HG02973 (cell line): ENCODE data around the gene PHAX.
"Not testable (repeated sequence)": the region's sequence is repeated elsewhere in the genome, so short reads cannot be mapped to it uniquely, and the experiment has no call there.

Source experiments
- ATAC-seq: cut with Tn5 transposase; IDR thresholded peaks from one replicate; pipeline ENCODE4 v1.9.1; 2021; ENCODE audit warnings: moderate library complexity; ENCODE audit not compliant: unreplicated experiment

Gene PHAX

GRCh38 chr5:126656401-126657007 is 55.8 kb downstream of the PHAX start:
- ATAC-seq: no peak

GRCh38 chr5:126658561-126658960 is 57.8 kb downstream of the PHAX start:
- ATAC-seq: no peak

GRCh38 chr5:126659805-126660482 is 59.2 kb downstream of the PHAX start:
- no peak for ATAC-seq

GRCh38 chr5:126664586-126664985 is 63.8 kb downstream of the PHAX start:
- no peak for ATAC-seq

GRCh38 chr5:126670109-126670508 is 69.4 kb downstream of the PHAX start:
- not testable (repeated sequence) for ATAC-seq

- not testable (repeated sequence) for ATAC-seq
Observed at GRCh38 chr5:126671681-126672080, 70.9 kb downstream of the PHAX start.

GRCh38 chr5:126673477-126673876 is 72.7 kb downstream of the PHAX start:
- ATAC-seq: no peak

GRCh38 chr5:126674145-126674544 is 73.4 kb downstream of the PHAX start:
- no peak for ATAC-seq

- ATAC-seq: no peak
Observed at GRCh38 chr5:126675338-126675737, 74.6 kb downstream of the PHAX start.

GRCh38 chr5:126676195-126676624 is 75.5 kb downstream of the PHAX start:
- peak; percentile 53 for ATAC-seq
